GM10266 (cell line): ENCODE measurements around the gene RNPEPL1.

Source experiments
- DNase-seq: peaks from one replicate; pipeline ENCODE4 v3.0.0; 2012; ENCODE audit errors: extremely low spot score
- CTCF ChIP-seq: IDR thresholded peaks from 2 replicates; pipeline ENCODE4 v1.5.1; 2012; ENCODE audit warnings: mild to moderate bottlenecking, low read depth; ENCODE audit not compliant: control insufficient read depth, insufficient read depth; ENCODE audit errors: missing control alignments

RNPEPL1 gene

GRCh38 chr2:240576036-240576435 is 7.8 kb downstream of the RNPEPL1 start:
- DNase-seq: no peak
- TF ChIP-seq CTCF: no peak

GRCh38 chr2:240576436-240577205 is 8.3 kb downstream of the RNPEPL1 start:
- no peak for TF ChIP-seq CTCF
- DNase-seq: no peak

- DNase-seq: no peak
- no peak for TF ChIP-seq CTCF
Measured at GRCh38 chr2:240577281-240578109, 9.2 kb downstream of the RNPEPL1 start.

- no peak for DNase-seq
- no peak for TF ChIP-seq CTCF
Measured at GRCh38 chr2:240578110-240578450, 9.8 kb downstream of the RNPEPL1 start.

- no peak for DNase-seq
- no peak for TF ChIP-seq CTCF
Measured at GRCh38 chr2:240578488-240578887, 10.2 kb downstream of the RNPEPL1 start.

GRCh38 chr2:240579071-240579762 is 10.9 kb downstream of the RNPEPL1 start:
- no peak for TF ChIP-seq CTCF
- DNase-seq: no peak
